OCI-LY3 (cell line): Measurements from ENCODE around the gene CENPL.
A peak's percentile ranks its signal among the peaks of the same experiment; 100 is the strongest.

Experiments
- H2AFZ ChIP-seq: fragments of 200-600, 300-600 bp; shearing (Covaris generic); 2 replicates; pipeline ENCODE4 v1.6.0; 2014; ENCODE audit warnings: antibody characterized with exemption, low read depth, low read length
- H3K27ac ChIP-seq: fragments of 200-600, 300-600 bp; sonication (generic); 2 replicates; pipeline ENCODE4 v1.5.1; 2014; ENCODE audit warnings: mild to moderate bottlenecking, low read length, moderate library complexity, mixed read lengths
- H3K27me3 ChIP-seq: fragments of 200-600, 300-600 bp; sonication (generic); 2 replicates; pipeline ENCODE4 v1.6.1; 2014; ENCODE audit warnings: low read depth, low read length, mixed read lengths
- H3K36me3 ChIP-seq: fragments of 200-600, 300-600 bp; sonication (generic); replicated peaks from 2 replicates; pipeline ENCODE3; 2014; ENCODE audit warnings: low read depth, low read length, mixed read lengths
- H3K4me1 ChIP-seq: fragments of 300-600, 200-600 bp; sonication (generic); 2 replicates; pipeline ENCODE4 v1.6.1; 2014; ENCODE audit warnings: low read length, mixed read lengths
- H3K4me2 ChIP-seq: fragments of 200-600, 300-600 bp; sonication (generic); 2 replicates; pipeline ENCODE4 v1.6.1; 2014; ENCODE audit warnings: low read length, mixed read lengths
- H3K4me3 ChIP-seq: fragments of 300-600, 200-600 bp; sonication (generic); 2 replicates; pipeline ENCODE4 v1.5.1; 2014; ENCODE audit warnings: antibody characterized with exemption, mild to moderate bottlenecking, low read length, moderate library complexity
- H3K79me2 ChIP-seq: fragments of 300-600, 200-600 bp; shearing (Covaris generic); 2 replicates; pipeline ENCODE4 v1.6.1; 2014; ENCODE audit warnings: mild to moderate bottlenecking, low read length, mixed read lengths
- H3K9ac ChIP-seq: fragments of 300-600, 200-600 bp; shearing (Covaris generic); 2 replicates; pipeline ENCODE4 v1.6.0; 2014; ENCODE audit warnings: mild to moderate bottlenecking, low read length, moderate library complexity
- H3K9me3 ChIP-seq: fragments of 200-600, 300-600 bp; shearing (Covaris generic); 2 replicates; pipeline ENCODE4 v1.6.1; 2014; ENCODE audit warnings: low read length, mixed read lengths; ENCODE audit not compliant: insufficient read depth
- H4K20me1 ChIP-seq: fragments of 200-600, 300-600 bp; sonication (generic); 2 replicates; pipeline ENCODE4 v1.6.1; 2016; ENCODE audit warnings: low read length, mixed read lengths; ENCODE audit not compliant: insufficient read depth
- CTCF ChIP-seq: fragments of 200-600, 300-600 bp; sonication (generic); IDR thresholded peaks from 2 replicates; pipeline ENCODE4 v1.5.1; 2014; ENCODE audit warnings: antibody characterized with exemption, low read length, low read depth
- EZH2phosphoT487 ChIP-seq: fragments of 200-600 bp; shearing (Covaris generic); IDR thresholded peaks from 2 replicates; pipeline ENCODE4 v1.6.1; 2018; ENCODE audit warnings: antibody characterized with exemption, mixed run types, low read depth

Gene CENPL

GRCh38 chr1:173869021-173869359 lies 44.3 kb upstream of the CENPL start:
- H2AFZ ChIP-seq = peak overlapping the region; percentile 49; the same call in 1 of the 2 replicates
- H3K9me3 ChIP-seq = no peaks in the 10 kb centered on the region
- H3K27me3 ChIP-seq = no peaks in the 10 kb centered on the region
- peaks cover 37% of the 10 kb centered on the region for H3K79me2 ChIP-seq
- H3K4me1 ChIP-seq = peaks cover 53% of the 10 kb centered on the region
- peaks cover 41% of the 10 kb centered on the region for H3K36me3 ChIP-seq
- H4K20me1 ChIP-seq = peaks cover 30% of the 10 kb centered on the region
- peak overlapping the region; percentile 86 for H3K9ac ChIP-seq
- peak overlapping the region; percentile 84 for H3K27ac ChIP-seq
- peak overlapping the region; percentile 90 for H3K4me3 ChIP-seq
- TF ChIP-seq EZH2phosphoT487 = no peak
- no peak for TF ChIP-seq CTCF
- H3K4me2 ChIP-seq = peak overlapping the region; percentile 74

- peaks cover 36% of the 10 kb centered on the region for H4K20me1 ChIP-seq
- no peaks in the 10 kb centered on the region for H3K27me3 ChIP-seq
- peaks cover 47% of the 10 kb centered on the region for H3K36me3 ChIP-seq
- TF ChIP-seq CTCF (peak; percentile 30; the same call in 1 of the 2 replicates), EZH2phosphoT487 (no peak)
- peak within 1 kb of the TSS; percentile 49; the same call in 1 of the 2 replicates for H2AFZ ChIP-seq
- peaks cover 37% of the 10 kb centered on the region for H3K79me2 ChIP-seq
- peaks cover 55% of the 10 kb centered on the region for H3K4me1 ChIP-seq
- H3K9me3 ChIP-seq = no peaks in the 10 kb centered on the region
- H3K9ac ChIP-seq = peak within 1 kb of the TSS; percentile 90
- H3K27ac ChIP-seq = peak within 1 kb of the TSS; percentile 84
- H3K4me2 ChIP-seq = peak within 1 kb of the TSS; percentile 95
- peak within 1 kb of the TSS; percentile 90 for H3K4me3 ChIP-seq
Observed at GRCh38 chr1:173868266-173869020, 43.8 kb upstream of the CENPL start, which contains the start of gene ZBTB37. ZBTB37 (plus strand) TSS chr1:173868380; CDS start chr1:173870226, 1,846 bp downstream.

GRCh38 chr1:173867753-173868265 lies 43.1 kb upstream of the CENPL start, which contains the start of gene GAS5:
GAS5 (minus strand) TSS chr1:173867989.
- TF ChIP-seq EZH2phosphoT487 = no peak
- TF ChIP-seq CTCF = no peak

GRCh38 chr1:173867141-173867752 lies 42.6 kb upstream of the CENPL start:
- no peaks in the 10 kb centered on the region for H3K9me3 ChIP-seq
- H3K79me2 ChIP-seq = peaks cover 37% of the 10 kb centered on the region
- no peak overlapping the region for H2AFZ ChIP-seq
- H3K4me3 ChIP-seq = peak overlapping the region; percentile 90
- peaks cover 43% of the 10 kb centered on the region for H4K20me1 ChIP-seq
- peaks cover 61% of the 10 kb centered on the region for H3K4me1 ChIP-seq
- peak overlapping the region; percentile 95 for H3K4me2 ChIP-seq
- peak overlapping the region; percentile 90 for H3K9ac ChIP-seq
- H3K27me3 ChIP-seq = no peaks in the 10 kb centered on the region
- H3K27ac ChIP-seq = peak overlapping the region; percentile 82
- H3K36me3 ChIP-seq = peaks cover 57% of the 10 kb centered on the region
- TF ChIP-seq CTCF = no peak
- TF ChIP-seq EZH2phosphoT487 = no peak

More at GRCh38 chr1:173867753-173868265, 43.1 kb upstream of the CENPL start, which contains the start of gene GAS5:
- H3K27ac ChIP-seq = peak within 1 kb of the TSS; percentile 84
- H3K9me3 ChIP-seq = no peaks in the 10 kb centered on the region
- H4K20me1 ChIP-seq = peaks cover 42% of the 10 kb centered on the region
- H3K4me1 ChIP-seq = peaks cover 58% of the 10 kb centered on the region
- H3K4me3 ChIP-seq = peak within 1 kb of the TSS; percentile 90
- no peaks in the 10 kb centered on the region for H3K27me3 ChIP-seq
- peak within 1 kb of the TSS; percentile 49; the same call in 1 of the 2 replicates for H2AFZ ChIP-seq
- peaks cover 53% of the 10 kb centered on the region for H3K36me3 ChIP-seq
- H3K9ac ChIP-seq = peak within 1 kb of the TSS; percentile 90
- peaks cover 37% of the 10 kb centered on the region for H3K79me2 ChIP-seq
- peak within 1 kb of the TSS; percentile 95 for H3K4me2 ChIP-seq
